ENCODE measurements around the gene COL1A1.

- TF ChIP-seq FOXK1 (CRISPR knock-in tag; IDR thresholded peaks at IDR 0.05; ENCODE audit: borderline replicate concordance, low read depth) (no peak), NFE2 (CRISPR knock-in tag; IDR thresholded peaks at IDR 0.05) (no peak), SUZ12 (IDR thresholded peaks at IDR 0.05; ENCODE audit: low read depth, low read length) (no peak), ZNF274 (CRISPR knock-in tag; IDR thresholded peaks at IDR 0.05) (no peak), POLR2AphosphoS5 (IDR thresholded peaks at IDR 0.05; ENCODE audit: low read depth, low read length) (no peak), HNF4A (CRISPR knock-in tag; IDR thresholded peaks at IDR 0.05) (no peak), KDM1A (CRISPR knock-in tag; IDR thresholded peaks at IDR 0.05) (no peak)
- TF ChIP-seq, protein P1, sequence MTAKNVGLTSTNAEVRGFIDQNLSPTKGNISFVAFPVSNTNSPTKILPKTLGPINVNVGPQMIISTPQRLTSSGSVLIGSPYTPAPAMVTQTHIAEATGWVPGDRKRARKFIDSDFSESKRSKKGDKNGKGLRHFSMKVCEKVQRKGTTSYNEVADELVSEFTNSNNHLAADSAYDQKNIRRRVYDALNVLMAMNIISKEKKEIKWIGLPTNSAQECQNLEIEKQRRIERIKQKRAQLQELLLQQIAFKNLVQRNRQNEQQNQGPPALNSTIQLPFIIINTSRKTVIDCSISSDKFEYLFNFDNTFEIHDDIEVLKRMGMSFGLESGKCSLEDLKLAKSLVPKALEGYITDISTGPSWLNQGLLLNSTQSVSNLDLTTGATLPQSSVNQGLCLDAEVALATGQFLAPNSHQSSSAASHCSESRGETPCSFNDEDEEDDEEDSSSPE (CRISPR knock-in tag; IDR thresholded peaks at IDR 0.05): no peak
- TF ChIP-seq, protein P2, sequence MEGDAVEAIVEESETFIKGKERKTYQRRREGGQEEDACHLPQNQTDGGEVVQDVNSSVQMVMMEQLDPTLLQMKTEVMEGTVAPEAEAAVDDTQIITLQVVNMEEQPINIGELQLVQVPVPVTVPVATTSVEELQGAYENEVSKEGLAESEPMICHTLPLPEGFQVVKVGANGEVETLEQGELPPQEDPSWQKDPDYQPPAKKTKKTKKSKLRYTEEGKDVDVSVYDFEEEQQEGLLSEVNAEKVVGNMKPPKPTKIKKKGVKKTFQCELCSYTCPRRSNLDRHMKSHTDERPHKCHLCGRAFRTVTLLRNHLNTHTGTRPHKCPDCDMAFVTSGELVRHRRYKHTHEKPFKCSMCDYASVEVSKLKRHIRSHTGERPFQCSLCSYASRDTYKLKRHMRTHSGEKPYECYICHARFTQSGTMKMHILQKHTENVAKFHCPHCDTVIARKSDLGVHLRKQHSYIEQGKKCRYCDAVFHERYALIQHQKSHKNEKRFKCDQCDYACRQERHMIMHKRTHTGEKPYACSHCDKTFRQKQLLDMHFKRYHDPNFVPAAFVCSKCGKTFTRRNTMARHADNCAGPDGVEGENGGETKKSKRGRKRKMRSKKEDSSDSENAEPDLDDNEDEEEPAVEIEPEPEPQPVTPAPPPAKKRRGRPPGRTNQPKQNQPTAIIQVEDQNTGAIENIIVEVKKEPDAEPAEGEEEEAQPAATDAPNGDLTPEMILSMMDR (CRISPR knock-in tag; IDR thresholded peaks at IDR 0.05): no peak
- TF ChIP-seq, protein P3, sequence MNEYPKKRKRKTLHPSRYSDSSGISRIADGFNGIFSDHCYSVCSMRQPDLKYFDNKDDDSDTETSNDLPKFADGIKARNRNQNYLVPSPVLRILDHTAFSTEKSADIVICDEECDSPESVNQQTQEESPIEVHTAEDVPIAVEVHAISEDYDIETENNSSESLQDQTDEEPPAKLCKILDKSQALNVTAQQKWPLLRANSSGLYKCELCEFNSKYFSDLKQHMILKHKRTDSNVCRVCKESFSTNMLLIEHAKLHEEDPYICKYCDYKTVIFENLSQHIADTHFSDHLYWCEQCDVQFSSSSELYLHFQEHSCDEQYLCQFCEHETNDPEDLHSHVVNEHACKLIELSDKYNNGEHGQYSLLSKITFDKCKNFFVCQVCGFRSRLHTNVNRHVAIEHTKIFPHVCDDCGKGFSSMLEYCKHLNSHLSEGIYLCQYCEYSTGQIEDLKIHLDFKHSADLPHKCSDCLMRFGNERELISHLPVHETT (CRISPR knock-in tag; conservative IDR thresholded peaks at IDR 0.05): no peak
These were observed 33.1 kb upstream of the COL1A1 start for GRCh38 chr17:50234581-50234980.
